Astrocyte (in vitro differentiated cells and primary cell): ENCODE data around the gene RNF121. TPM values are rescaled to one million over a fixed set of nuclear protein-coding genes. Genes with fewer than 3 reads are reported as not detected.

Experiments
- DNase-seq: peaks from one replicate; pipeline ENCODE4 v3.0.0-alpha.2; 2010; ENCODE audit warnings: low read depth
- FAIRE-seq: peaks from 2 replicates; lab custom pipeline; 2011; peaks lifted over from hg19 to GRCh38; lab: Jason Lieb, UNC
- H2AFZ ChIP-seq: 2 replicates; pipeline ENCODE4 v1.6.0; 2012; ENCODE audit warnings: low read depth, low read length, inconsistent platforms
- H3K27ac ChIP-seq: 2 replicates; pipeline ENCODE4 v1.5.1; 2011; ENCODE audit warnings: low read depth, low read length, inconsistent platforms
- H3K27me3 ChIP-seq: 2 replicates; pipeline ENCODE4 v1.6.0; 2011; ENCODE audit warnings: low read length, inconsistent platforms; ENCODE audit not compliant: insufficient read depth
- H3K36me3 ChIP-seq: 2 replicates; pipeline ENCODE4 v1.5.1; 2011; ENCODE audit warnings: low read length, inconsistent platforms; ENCODE audit not compliant: insufficient read depth
- H3K4me1 ChIP-seq: 2 replicates; pipeline ENCODE4 v1.5.1; 2011; ENCODE audit warnings: low read length, inconsistent platforms; ENCODE audit not compliant: insufficient read depth
- H3K4me2 ChIP-seq: 2 replicates; pipeline ENCODE4 v1.6.0; 2012; ENCODE audit warnings: low read length, inconsistent platforms
- H3K4me3 ChIP-seq: 2 replicates; pipeline ENCODE4 v1.5.1; 2011; ENCODE audit warnings: low read depth, mild to moderate bottlenecking, low read length, inconsistent platforms; ENCODE audit not compliant: insufficient read depth
- H3K79me2 ChIP-seq: 2 replicates; pipeline ENCODE4 v1.6.0; 2012; ENCODE audit warnings: mild to moderate bottlenecking, low read length, inconsistent platforms; ENCODE audit not compliant: insufficient read depth
- H3K9ac ChIP-seq: 2 replicates; pipeline ENCODE4 v1.6.0; 2012; ENCODE audit warnings: mild to moderate bottlenecking, low read length, inconsistent platforms
- H3K9me3 ChIP-seq: 2 replicates; pipeline ENCODE4 v1.5.1; 2012; ENCODE audit warnings: low read depth, mild to moderate bottlenecking, low read length, inconsistent platforms; ENCODE audit not compliant: insufficient read depth
- H4K20me1 ChIP-seq: 2 replicates; pipeline ENCODE4 v1.6.0; 2012; ENCODE audit warnings: low read length, inconsistent platforms; ENCODE audit not compliant: insufficient read depth
- H3K27ac Mint-ChIP-seq: one replicate; pipeline ENCODE4 v1.8.0; 2021; ENCODE audit warnings: mild to moderate bottlenecking, mixed read lengths; ENCODE audit not compliant: unreplicated experiment
- H3K27me3 Mint-ChIP-seq: one replicate; pipeline ENCODE4 v1.8.0; 2021; ENCODE audit warnings: low read depth, mixed read lengths; ENCODE audit not compliant: unreplicated experiment
- H3K36me3 Mint-ChIP-seq: one replicate; pipeline ENCODE4 v1.8.0; 2021; ENCODE audit warnings: low read depth, mixed read lengths; ENCODE audit not compliant: unreplicated experiment
- H3K4me1 Mint-ChIP-seq: one replicate; pipeline ENCODE4 v1.8.0; 2021; ENCODE audit warnings: low read depth, mixed read lengths; ENCODE audit not compliant: unreplicated experiment
- H3K4me3 Mint-ChIP-seq: one replicate; pipeline ENCODE4 v1.8.0; 2021; ENCODE audit warnings: mild to moderate bottlenecking, moderate library complexity, mixed read lengths; ENCODE audit not compliant: unreplicated experiment
- H3K9me3 Mint-ChIP-seq: one replicate; pipeline ENCODE4 v1.8.0; 2021; ENCODE audit warnings: mild to moderate bottlenecking, mixed read lengths; ENCODE audit not compliant: unreplicated experiment
- CTCF ChIP-seq: IDR thresholded peaks from 2 replicates; pipeline ENCODE4 v1.5.1; 2011; ENCODE audit warnings: low read depth, mild to moderate bottlenecking, inconsistent platforms, low read length, moderate library complexity; ENCODE audit not compliant: insufficient read depth
- EZH2 ChIP-seq: IDR thresholded peaks from 2 replicates; pipeline ENCODE4 v1.6.1; 2012; ENCODE audit warnings: mild to moderate bottlenecking, low read length, inconsistent platforms; ENCODE audit not compliant: insufficient read depth
- total RNA-seq: library from RNA; stranded (reverse); gene quantifications from 2 replicates; pipeline ENCODE4 v1.2.1, GENCODE V29; 2021

RNF121 gene
- total RNA-seq, 1 donor from 2014 or later: 73.4 TPM

GRCh38 chr11:72009156-72009555 lies 80.3 kb downstream of the RNF121 start:
- no peaks in the 10 kb centered on the region for H3K4me1 Mint-ChIP-seq
- Histone ChIP-seq H3K9ac (no peak overlapping the region), H3K36me3 (peaks cover 62% of the 10 kb centered on the region), H3K4me3 (no peak overlapping the region), H4K20me1 (peaks cover 92% of the 10 kb centered on the region), H3K4me1 (peaks cover 13% of the 10 kb centered on the region), H3K79me2 (peaks cover 27% of the 10 kb centered on the region), H3K9me3 (no peaks in the 10 kb centered on the region), H3K27me3 (no peaks in the 10 kb centered on the region), H2AFZ (no peak overlapping the region), H3K4me2 (no peak overlapping the region), H3K27ac (no peak overlapping the region)
- peaks cover 31% of the 10 kb centered on the region for H3K36me3 Mint-ChIP-seq
- no peak for TF ChIP-seq EZH2
- no peak for TF ChIP-seq CTCF
- DNase-seq (no peak), FAIRE-seq (no peak)
- no peaks in the 10 kb centered on the region for H3K9me3 Mint-ChIP-seq
- no peak overlapping the region for H3K4me3 Mint-ChIP-seq
- H3K27me3 Mint-ChIP-seq: no peaks in the 10 kb centered on the region
- no peak overlapping the region for H3K27ac Mint-ChIP-seq

- Histone ChIP-seq H3K4me1 (peaks cover 13% of the 10 kb centered on the region), H3K36me3 (peaks cover 60% of the 10 kb centered on the region), H3K9ac (no peak overlapping the region), H3K9me3 (no peaks in the 10 kb centered on the region), H3K79me2 (peaks cover 34% of the 10 kb centered on the region), H3K4me2 (no peak overlapping the region), H2AFZ (no peak overlapping the region), H3K27ac (no peak overlapping the region), H4K20me1 (peaks cover 92% of the 10 kb centered on the region), H3K4me3 (no peak overlapping the region), H3K27me3 (no peaks in the 10 kb centered on the region)
- FAIRE-seq: no peak
- Mint-ChIP-seq H3K27me3 (no peaks in the 10 kb centered on the region), H3K36me3 (peaks cover 32% of the 10 kb centered on the region), H3K4me3 (no peak overlapping the region), H3K4me1 (no peaks in the 10 kb centered on the region), H3K27ac (no peak overlapping the region), H3K9me3 (no peaks in the 10 kb centered on the region)
- no peak for TF ChIP-seq EZH2
- no peak for TF ChIP-seq CTCF
- no peak for DNase-seq
Observed at GRCh38 chr11:72010529-72011233, 81.8 kb downstream of the RNF121 start.

- Histone ChIP-seq H3K27me3 (no peaks in the 10 kb centered on the region), H3K4me1 (peaks cover 13% of the 10 kb centered on the region), H3K4me3 (no peak overlapping the region), H3K9ac (peak overlapping the region; percentile 5), H3K4me2 (no peak overlapping the region), H3K79me2 (peaks cover 34% of the 10 kb centered on the region), H2AFZ (no peak overlapping the region), H3K36me3 (peaks cover 60% of the 10 kb centered on the region), H4K20me1 (peaks cover 87% of the 10 kb centered on the region), H3K9me3 (no peaks in the 10 kb centered on the region), H3K27ac (no peak overlapping the region)
- H3K27ac Mint-ChIP-seq: peak overlapping the region; percentile 47
- TF ChIP-seq CTCF (no peak), EZH2 (no peak)
- H3K9me3 Mint-ChIP-seq: no peaks in the 10 kb centered on the region
- FAIRE-seq: no peak
- DNase-seq: no peak
- H3K4me1 Mint-ChIP-seq: no peaks in the 10 kb centered on the region
- peak overlapping the region; percentile 74 for H3K4me3 Mint-ChIP-seq
- peaks cover 34% of the 10 kb centered on the region for H3K36me3 Mint-ChIP-seq
- H3K27me3 Mint-ChIP-seq: no peaks in the 10 kb centered on the region
Observed at GRCh38 chr11:72012091-72012630, 83.3 kb downstream of the RNF121 start.
